GM10248 (cell line): Measurements from ENCODE around the gene PIK3R1.

Experiments
- CTCF ChIA-PET: fragments of 300-600 bp; sonication (Branson Sonifier 250); formaldehyde crosslinking; extraction: SDS; loops from one replicate; lab custom pipeline; 2021; ENCODE audit warnings: antibody characterized with exemption; lab: Yijun Ruan, JAX
- POLR2A ChIA-PET: fragments of 350-650 bp; sonication (Branson Sonifier 250); formaldehyde crosslinking; extraction: SDS; loops from one replicate; lab custom pipeline; 2020; ENCODE audit warnings: antibody characterized with exemption; lab: Yijun Ruan, JAX
- DNase-seq: peaks from one replicate; pipeline ENCODE4 v3.0.0; 2012; ENCODE audit errors: extremely low spot score
- CTCF ChIP-seq: IDR thresholded peaks from 2 replicates; pipeline ENCODE4 v1.5.1; 2012; ENCODE audit warnings: mild to moderate bottlenecking, low read depth; ENCODE audit errors: extremely low read depth, missing control alignments, control extremely low read depth

Gene PIK3R1

GRCh38 chr5:68190619-68191018 is 24.9 kb upstream of the PIK3R1 start:
- CTCF ChIA-PET: no interaction called here

GRCh38 chr5:68191083-68191791 is 24.3 kb upstream of the PIK3R1 start:
- TF ChIP-seq CTCF: no peak
- ChIA-PET CTCF (interaction anchor here (1.3 kb wide), 1 partner anchor 19 kb away, joined by 3 read pairs; no protein-coding TSS in a partner anchor), POLR2A (no interaction called here)
- DNase-seq: no peak

More at GRCh38 chr5:68190619-68191018, 24.9 kb upstream of the PIK3R1 start:
- TF ChIP-seq CTCF: no peak
- DNase-seq: no peak
- POLR2A ChIA-PET: no interaction called here

- no peak for TF ChIP-seq CTCF
- ChIA-PET CTCF (interaction anchor here (1.1 to 1.3 kb wide), 2 partner anchors 10 to 18 kb away, joined by 3 read pairs; no protein-coding TSS in a partner anchor), POLR2A (no interaction called here)
- DNase-seq: no peak
Observed at GRCh38 chr5:68192679-68193060, 22.9 kb upstream of the PIK3R1 start.

- POLR2A ChIA-PET: no interaction called here
- CTCF ChIA-PET: interaction anchor here (1.7 to 2.5 kb wide), 2 partner anchors 20 to 23 kb away, joined by 5 to 10 read pairs; partner anchors contain the start of gene PIK3R1
- no peak for TF ChIP-seq CTCF
- DNase-seq: no peak
Observed at GRCh38 chr5:68193481-68194036, 22.0 kb upstream of the PIK3R1 start.

GRCh38 chr5:68194386-68194785 is 21.2 kb upstream of the PIK3R1 start:
- no peak for TF ChIP-seq CTCF
- ChIA-PET POLR2A (no interaction called here), CTCF (interaction anchor here (1.4 to 2.5 kb wide), 3 partner anchors 19 to 58 kb away, joined by 3 to 10 read pairs (median 5); partner anchors contain the start of gene PIK3R1)
- DNase-seq: no peak

- no peak for TF ChIP-seq CTCF
- ChIA-PET POLR2A (no interaction called here), CTCF (interaction anchor here (1.0 to 2.5 kb wide), 4 partner anchors 10 to 59 kb away, joined by 3 to 10 read pairs (median 4); partner anchors contain the start of gene PIK3R1)
- no peak for DNase-seq
Observed at GRCh38 chr5:68195137-68195536, 20.4 kb upstream of the PIK3R1 start.
